ENCODE measurements around the gene MROH2A. TPM values are rescaled to one million over a fixed set of nuclear protein-coding genes. Genes with fewer than 3 reads are reported as not detected.

MROH2A gene
- total and polyA plus RNA-seq, 5 donors = not detected

- Histone ChIP-seq H3K4me3 (ENCODE audit: low read length) (no peak overlapping the region), H3K9me3 (ENCODE audit: control insufficient read depth, low read length) (no peaks in the 10 kb centered on the region), H3K4me1 (ENCODE audit: control insufficient read depth, insufficient read depth, low read length) (no peaks in the 10 kb centered on the region), H3K27me3 (ENCODE audit: control insufficient read depth, insufficient read depth) (no peaks in the 10 kb centered on the region), H3K27ac (ENCODE audit: low read length) (no peak overlapping the region)
- intact Hi-C loops (cut with DNase I) = no loop called here
- 52% methylated on average over 2 of the region's 2 CpGs for WGBS
- DNase-seq (peak in 1 of 3 donors; percentile 3), ATAC-seq (no peak)
Measured at GRCh38 chr2:233816334-233816733, 38.2 kb downstream of the MROH2A start.

- H3K27me3 ChIP-seq (ENCODE audit: control insufficient read depth, insufficient read depth) = no peaks in the 10 kb centered on the region
- no peaks in the 10 kb centered on the region for H3K9me3 ChIP-seq (ENCODE audit: control insufficient read depth, low read length)
- no peak overlapping the region for H3K4me3 ChIP-seq (ENCODE audit: low read length)
- H3K4me1 ChIP-seq (ENCODE audit: control insufficient read depth, insufficient read depth, low read length) = no peaks in the 10 kb centered on the region
- WGBS = 66% methylated on average over 4 of the region's 4 CpGs
- intact Hi-C loops (cut with DNase I) = no loop called here
- ATAC-seq = no peak
- H3K27ac ChIP-seq (ENCODE audit: low read length) = no peak overlapping the region
- DNase-seq = peak in 1 of 3 donors; percentile 43
Measured at GRCh38 chr2:233816771-233817170, 38.6 kb downstream of the MROH2A start.

GRCh38 chr2:233817361-233817911 lies 39.3 kb downstream of the MROH2A start:
- ATAC-seq (no peak), DNase-seq (peak in 1 of 3 donors; percentile 16)
- Histone ChIP-seq H3K27me3 (ENCODE audit: control insufficient read depth, insufficient read depth) (no peaks in the 10 kb centered on the region), H3K9me3 (ENCODE audit: control insufficient read depth, low read length) (no peaks in the 10 kb centered on the region), H3K4me1 (ENCODE audit: control insufficient read depth, insufficient read depth, low read length) (no peaks in the 10 kb centered on the region), H3K27ac (ENCODE audit: low read length) (no peak overlapping the region), H3K4me3 (ENCODE audit: low read length) (no peak overlapping the region)
- 75% methylated on average over 3 of the region's 3 CpGs for WGBS
- intact Hi-C loops (cut with DNase I) = no loop called here

- Histone ChIP-seq H3K27me3 (ENCODE audit: control insufficient read depth, insufficient read depth) (no peaks in the 10 kb centered on the region), H3K4me1 (ENCODE audit: control insufficient read depth, insufficient read depth, low read length) (no peaks in the 10 kb centered on the region), H3K27ac (ENCODE audit: low read length) (no peak overlapping the region), H3K9me3 (ENCODE audit: control insufficient read depth, low read length) (no peaks in the 10 kb centered on the region), H3K4me3 (ENCODE audit: low read length) (no peak overlapping the region)
- DNase-seq (no peak), ATAC-seq (no peak)
- intact Hi-C loops (cut with DNase I) = no loop called here
- 86% methylated on average over 11 of the region's 11 CpGs for WGBS
Measured at GRCh38 chr2:233817995-233818638, 40.0 kb downstream of the MROH2A start.

- 77% methylated on average over 17 of the region's 17 CpGs for WGBS
- no peak overlapping the region for H3K27ac ChIP-seq (ENCODE audit: low read length)
- no peak overlapping the region for H3K4me3 ChIP-seq (ENCODE audit: low read length)
- ATAC-seq (no peak), DNase-seq (no peak)
- intact Hi-C loops (cut with DNase I) = no loop called here
- no peaks in the 10 kb centered on the region for H3K9me3 ChIP-seq (ENCODE audit: control insufficient read depth, low read length)
- H3K4me1 ChIP-seq (ENCODE audit: control insufficient read depth, insufficient read depth, low read length) = no peaks in the 10 kb centered on the region
- H3K27me3 ChIP-seq (ENCODE audit: control insufficient read depth, insufficient read depth) = no peaks in the 10 kb centered on the region
Measured at GRCh38 chr2:233818639-233819621, 40.8 kb downstream of the MROH2A start.

GRCh38 chr2:233819884-233820773 lies 42.0 kb downstream of the MROH2A start:
- intact Hi-C loops (cut with DNase I) = no loop called here
- Histone ChIP-seq H3K4me3 (ENCODE audit: low read length) (no peak overlapping the region), H3K4me1 (ENCODE audit: control insufficient read depth, insufficient read depth, low read length) (no peaks in the 10 kb centered on the region), H3K9me3 (ENCODE audit: control insufficient read depth, low read length) (no peaks in the 10 kb centered on the region), H3K27ac (ENCODE audit: low read length) (no peak overlapping the region), H3K27me3 (ENCODE audit: control insufficient read depth, insufficient read depth) (no peaks in the 10 kb centered on the region)
- ATAC-seq (no peak), DNase-seq (peak in 1 of 3 donors; percentile 16)
- WGBS = 83% methylated on average over 18 of the region's 18 CpGs

- H3K4me1 ChIP-seq (ENCODE audit: control insufficient read depth, insufficient read depth, low read length) = no peaks in the 10 kb centered on the region
- H3K27ac ChIP-seq (ENCODE audit: low read length) = no peak overlapping the region
- DNase-seq = peak in 1 of 3 donors; percentile 22
- no peak overlapping the region for H3K4me3 ChIP-seq (ENCODE audit: low read length)
- no peak for ATAC-seq
- intact Hi-C loops (cut with DNase I) = no loop called here
- no peaks in the 10 kb centered on the region for H3K9me3 ChIP-seq (ENCODE audit: control insufficient read depth, low read length)
- 86% methylated on average over 6 of the region's 6 CpGs for WGBS
- H3K27me3 ChIP-seq (ENCODE audit: control insufficient read depth, insufficient read depth) = no peaks in the 10 kb centered on the region
Measured at GRCh38 chr2:233820774-233821105, 42.6 kb downstream of the MROH2A start.

GRCh38 chr2:233821196-233821595 lies 43.1 kb downstream of the MROH2A start:
- no peak overlapping the region for H3K4me3 ChIP-seq (ENCODE audit: low read length)
- H3K4me1 ChIP-seq (ENCODE audit: control insufficient read depth, insufficient read depth, low read length) = no peaks in the 10 kb centered on the region
- no peak overlapping the region for H3K27ac ChIP-seq (ENCODE audit: low read length)
- DNase-seq = peak in 1 of 3 donors; percentile 1
- intact Hi-C loops (cut with DNase I) = no loop called here
- H3K9me3 ChIP-seq (ENCODE audit: control insufficient read depth, low read length) = no peaks in the 10 kb centered on the region
- H3K27me3 ChIP-seq (ENCODE audit: control insufficient read depth, insufficient read depth) = no peaks in the 10 kb centered on the region
- no peak for ATAC-seq
- 86% methylated on average over 3 of the region's 3 CpGs for WGBS

- no peak overlapping the region for H3K4me3 ChIP-seq (ENCODE audit: low read length)
- H3K9me3 ChIP-seq (ENCODE audit: control insufficient read depth, low read length) = no peaks in the 10 kb centered on the region
- 94% methylated on average over 8 of the region's 8 CpGs for WGBS
- H3K27me3 ChIP-seq (ENCODE audit: control insufficient read depth, insufficient read depth) = no peaks in the 10 kb centered on the region
- DNase-seq = no peak
- no peak overlapping the region for H3K27ac ChIP-seq (ENCODE audit: low read length)
- ATAC-seq = no peak
- no peaks in the 10 kb centered on the region for H3K4me1 ChIP-seq (ENCODE audit: control insufficient read depth, insufficient read depth, low read length)
- intact Hi-C loops (cut with DNase I) = no loop called here
Measured at GRCh38 chr2:233821709-233822100, 43.6 kb downstream of the MROH2A start.

- ATAC-seq = no peak
- Histone ChIP-seq H3K27ac (ENCODE audit: low read length) (no peak overlapping the region), H3K4me3 (ENCODE audit: low read length) (no peak overlapping the region), H3K4me1 (ENCODE audit: control insufficient read depth, insufficient read depth, low read length) (no peaks in the 10 kb centered on the region), H3K9me3 (ENCODE audit: control insufficient read depth, low read length) (no peaks in the 10 kb centered on the region), H3K27me3 (ENCODE audit: control insufficient read depth, insufficient read depth) (no peaks in the 10 kb centered on the region)
- DNase-seq = peak in 2 of 3 donors; percentile 33 to 41
- intact Hi-C loops (cut with DNase I) = no loop called here
- WGBS = 88% methylated on average over 21 of the region's 21 CpGs
Measured at GRCh38 chr2:233822101-233822771, 44.1 kb downstream of the MROH2A start.

All from right cardiac atrium (tissue), 5 donors.